Tibial nerve (tissue), 4 donors: ENCODE results near the gene USB1. TPM values are rescaled to one million over a fixed set of nuclear protein-coding genes. Genes with fewer than 3 reads are reported as not detected.

ENCODE experiments used
- DNase-seq, 2 donors: peaks; one replicate each; pipeline ENCODE4 v3.0.0-alpha.2; 2019; ENCODE audit warnings: low spot score in 2 of 2
- H3K27ac ChIP-seq, 4 donors: fragments of 200-600 bp; sonication (generic) in 3 of 4; one replicate each; pipeline ENCODE4 v1.5.1; 2017 to 2019; ENCODE audit warnings: mild to moderate bottlenecking in 1 of 4
- H3K27me3 ChIP-seq, 2 donors: fragments of 200-600 bp; sonication (generic) in 1 of 2; one replicate each; pipeline versions ENCODE4 v1.5.1 to v1.6.0; 2017 to 2019
- H3K36me3 ChIP-seq, 3 donors: fragments of 200-600 bp; sonication (generic); one replicate each; pipeline ENCODE4 v1.5.1; 2018 to 2019
- H3K4me1 ChIP-seq, 4 donors: fragments of 200-600 bp; sonication (generic) in 3 of 4; one replicate each; pipeline ENCODE4 v1.5.1; 2017 to 2019
- H3K4me3 ChIP-seq, 4 donors: fragments of 200-600 bp; sonication (generic) in 3 of 4; one replicate each; pipeline ENCODE4 v1.5.1; 2017 to 2019; ENCODE audit warnings: mild to moderate bottlenecking in 1 of 4, moderate library complexity in 1 of 4
- H3K9me3 ChIP-seq, 4 donors: fragments of 200-600 bp; sonication (generic) in 3 of 4; one replicate each; pipeline ENCODE4 v1.5.1; 2017 to 2019
- EP300 ChIP-seq, 2 donors: sonication (generic); formaldehyde crosslinking; IDR thresholded peaks; one replicate each; pipeline ENCODE4 v1.6.1; 2017; ENCODE audit warnings: antibody characterized with exemption in 2 of 2, mild to moderate bottlenecking in 1 of 2
- POLR2A ChIP-seq, 2 donors: fragments of 450-650 bp; IDR thresholded peaks; one replicate each; pipeline ENCODE4 v1.6.1; 2017; ENCODE audit warnings: antibody characterized with exemption in 2 of 2, mild to moderate bottlenecking in 2 of 2, moderate library complexity in 2 of 2
- WGBS, 2 donors: methylation state at CpG; one replicate each; pipeline ENCODE4 v1.1.5; 2018; 5-methylcytosine and 5-hydroxymethylcytosine counted together
- total RNA-seq, 4 donors: library from RNA; depleted of rRNA; stranded (reverse); fragments of >200 nt; gene quantifications; one replicate each; pipeline ENCODE4 v1.1.0, GENCODE V29; 2016
- TF ChIP-seq, protein P1 (sequence below), 5 experiments: fragments of 200-600 bp in 3 of 5; fragments of 450-650 bp in 2 of 5; sonication (generic) in 3 of 5; IDR thresholded peaks; one replicate each; pipeline ENCODE4 v1.5.1; 2016 to 2019; ENCODE audit warnings: antibody characterized with exemption in 5 of 5, mild to moderate bottlenecking in 3 of 5, moderate library complexity in 2 of 5

Gene USB1
- total RNA-seq, 4 donors from 2014 or later, result 23.1 to 80.4 (median 31.6) TPM

- peaks cover 3 to 55% (median 14%) of the 10 kb centered on the region in 3 donors for H3K36me3 ChIP-seq
- WGBS, 2 donors, result 69 to 78% methylated on average over 8 of the region's 8 CpGs
These were observed 7.8 kb upstream of the USB1 start for GRCh38 chr16:57993438-57993837.

DNA sequence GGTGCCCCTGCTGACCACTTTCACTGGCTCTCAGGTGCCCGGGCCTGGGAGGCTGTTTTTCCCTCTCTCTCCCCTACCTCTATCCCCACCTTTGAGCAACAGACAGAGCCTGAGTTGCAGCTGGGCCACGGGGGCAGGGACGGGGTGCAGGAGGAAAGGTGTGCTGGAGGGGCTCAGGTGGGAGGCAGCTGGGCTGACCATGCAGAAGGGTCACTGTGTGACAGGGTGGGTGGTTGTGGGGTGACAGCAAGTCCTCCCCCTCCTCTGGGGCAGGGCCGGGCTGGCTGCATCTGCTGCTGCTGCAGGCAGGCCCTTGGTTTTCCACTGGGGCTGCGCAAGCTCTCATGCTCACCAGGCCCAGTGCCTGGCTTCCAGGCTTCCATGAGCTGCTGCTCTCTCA, 7.3 kb upstream of the USB1 start:
- Histone ChIP-seq H3K4me1 (peaks cover 0 to 27% (median 6%) of the 10 kb centered on the region in 4 donors), H3K36me3 (peaks cover 3 to 55% (median 14%) of the 10 kb centered on the region in 3 donors), H3K27ac (no peak overlapping the region), H3K27me3 (no peaks in the 10 kb centered on the region), H3K9me3 (no peaks in the 10 kb centered on the region), H3K4me3 (no peak overlapping the region)
- WGBS, 2 donors, result 88 to 90% methylated on average over 4 to 5 of the region's 5 CpGs
- DNase-seq, result no peak
- TF ChIP-seq POLR2A (IDR thresholded peaks at IDR 0.05) (no peak), EP300 (IDR thresholded peaks at IDR 0.05) (no peak)
- TF ChIP-seq, protein P1, sequence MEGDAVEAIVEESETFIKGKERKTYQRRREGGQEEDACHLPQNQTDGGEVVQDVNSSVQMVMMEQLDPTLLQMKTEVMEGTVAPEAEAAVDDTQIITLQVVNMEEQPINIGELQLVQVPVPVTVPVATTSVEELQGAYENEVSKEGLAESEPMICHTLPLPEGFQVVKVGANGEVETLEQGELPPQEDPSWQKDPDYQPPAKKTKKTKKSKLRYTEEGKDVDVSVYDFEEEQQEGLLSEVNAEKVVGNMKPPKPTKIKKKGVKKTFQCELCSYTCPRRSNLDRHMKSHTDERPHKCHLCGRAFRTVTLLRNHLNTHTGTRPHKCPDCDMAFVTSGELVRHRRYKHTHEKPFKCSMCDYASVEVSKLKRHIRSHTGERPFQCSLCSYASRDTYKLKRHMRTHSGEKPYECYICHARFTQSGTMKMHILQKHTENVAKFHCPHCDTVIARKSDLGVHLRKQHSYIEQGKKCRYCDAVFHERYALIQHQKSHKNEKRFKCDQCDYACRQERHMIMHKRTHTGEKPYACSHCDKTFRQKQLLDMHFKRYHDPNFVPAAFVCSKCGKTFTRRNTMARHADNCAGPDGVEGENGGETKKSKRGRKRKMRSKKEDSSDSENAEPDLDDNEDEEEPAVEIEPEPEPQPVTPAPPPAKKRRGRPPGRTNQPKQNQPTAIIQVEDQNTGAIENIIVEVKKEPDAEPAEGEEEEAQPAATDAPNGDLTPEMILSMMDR (IDR thresholded peaks at IDR 0.05), result no peak

More at GRCh38 chr16:57993438-57993837, 7.8 kb upstream of the USB1 start:
- Histone ChIP-seq H3K27ac (no peak overlapping the region), H3K4me1 (peaks cover 0 to 22% (median 3%) of the 10 kb centered on the region in 4 donors), H3K27me3 (no peaks in the 10 kb centered on the region), H3K4me3 (no peak overlapping the region), H3K9me3 (no peaks in the 10 kb centered on the region)
- no peak for TF ChIP-seq EP300 (IDR thresholded peaks at IDR 0.05)
- TF ChIP-seq POLR2A (IDR thresholded peaks at IDR 0.05), result no peak
- TF ChIP-seq, protein P1 (IDR thresholded peaks at IDR 0.05), result no peak
- DNase-seq, result no peak

GRCh38 chr16:57994361-57994760, 6.8 kb upstream of the USB1 start:
- Histone ChIP-seq H3K27me3 (no peaks in the 10 kb centered on the region), H3K9me3 (no peaks in the 10 kb centered on the region), H3K36me3 (peaks cover 3 to 55% (median 14%) of the 10 kb centered on the region in 3 donors), H3K4me1 (peaks cover 0 to 31% (median 11%) of the 10 kb centered on the region in 4 donors), H3K4me3 (no peak overlapping the region), H3K27ac (no peak overlapping the region)
- 90 to 94% methylated on average over 4 of the region's 4 CpGs for WGBS, 2 donors
- TF ChIP-seq, protein P1 (IDR thresholded peaks at IDR 0.05), result no peak
- no peak for DNase-seq

GRCh38 chr16:57994778-57995177, 6.4 kb upstream of the USB1 start:
- TF ChIP-seq EP300 (IDR thresholded peaks at IDR 0.05) (no peak), POLR2A (IDR thresholded peaks at IDR 0.05) (no peak)
- TF ChIP-seq, protein P1 (IDR thresholded peaks at IDR 0.05), result peak in 4 of 5 experiments; percentile 5 to 20 (median 14)
- DNase-seq, result no peak
- H3K4me3 ChIP-seq, result no peak overlapping the region
- H3K27ac ChIP-seq, result no peak overlapping the region
- H3K27me3 ChIP-seq, result no peaks in the 10 kb centered on the region
- H3K9me3 ChIP-seq, result no peaks in the 10 kb centered on the region
- H3K36me3 ChIP-seq, result peaks cover 3 to 55% (median 14%) of the 10 kb centered on the region in 3 donors
- WGBS, 2 donors, result 23 to 30% methylated on average over 4 of the region's 4 CpGs
- peaks cover 0 to 35% (median 15%) of the 10 kb centered on the region in 4 donors for H3K4me1 ChIP-seq

GRCh38 chr16:57995721-57996405, 5.3 kb upstream of the USB1 start:
- H3K27me3 ChIP-seq, result no peaks in the 10 kb centered on the region
- H3K9me3 ChIP-seq, result no peaks in the 10 kb centered on the region
- WGBS, 2 donors, result 81 to 90% methylated on average over 15 to 18 of the region's 18 CpGs
- H3K27ac ChIP-seq, result no peak overlapping the region
- no peak overlapping the region for H3K4me3 ChIP-seq
- H3K36me3 ChIP-seq, result peaks cover 3 to 55% (median 14%) of the 10 kb centered on the region in 3 donors
- no peak for DNase-seq
- TF ChIP-seq, protein P1 (IDR thresholded peaks at IDR 0.05), result no peak
- TF ChIP-seq EP300 (IDR thresholded peaks at IDR 0.05) (no peak), POLR2A (IDR thresholded peaks at IDR 0.05) (no peak)
- H3K4me1 ChIP-seq, result peaks cover 0 to 37% (median 16%) of the 10 kb centered on the region in 4 donors
